ENCODE measurements around the gene AQP12B.

The AQP12B gene

DNA sequence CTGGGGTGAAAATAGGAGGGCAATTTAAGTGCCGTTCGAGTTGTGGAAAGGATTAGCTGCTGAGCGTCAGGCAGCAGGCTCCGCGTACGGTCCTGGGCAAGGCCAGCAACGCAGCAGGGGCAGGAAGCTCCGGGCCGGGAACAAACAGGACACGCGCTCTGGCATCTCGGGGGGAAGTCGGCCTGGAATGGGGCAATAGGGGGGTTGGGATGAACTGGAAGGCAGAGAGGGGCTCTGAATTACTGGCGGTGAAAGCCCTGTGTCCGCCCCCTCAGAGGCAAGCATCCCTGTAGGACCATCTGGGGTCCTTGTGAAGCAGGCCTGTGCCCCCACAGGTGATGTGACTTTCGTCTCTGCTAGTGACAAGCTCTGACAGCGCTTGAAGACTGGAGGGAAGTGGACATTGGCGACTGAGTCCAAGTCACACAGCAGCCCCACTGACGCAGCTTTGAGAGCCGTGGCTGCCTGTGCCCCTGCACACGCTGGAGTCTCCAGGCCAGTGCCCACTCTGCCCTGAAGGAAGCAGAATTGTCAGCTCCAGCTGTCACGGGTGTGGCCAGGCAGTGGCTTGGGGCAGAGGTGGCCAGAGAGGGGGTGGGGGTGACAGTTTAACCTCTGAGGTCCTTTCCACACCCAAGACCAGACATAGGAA, 35.1 kb downstream of the AQP12B start:
- no peak for DNase-seq

DNA sequence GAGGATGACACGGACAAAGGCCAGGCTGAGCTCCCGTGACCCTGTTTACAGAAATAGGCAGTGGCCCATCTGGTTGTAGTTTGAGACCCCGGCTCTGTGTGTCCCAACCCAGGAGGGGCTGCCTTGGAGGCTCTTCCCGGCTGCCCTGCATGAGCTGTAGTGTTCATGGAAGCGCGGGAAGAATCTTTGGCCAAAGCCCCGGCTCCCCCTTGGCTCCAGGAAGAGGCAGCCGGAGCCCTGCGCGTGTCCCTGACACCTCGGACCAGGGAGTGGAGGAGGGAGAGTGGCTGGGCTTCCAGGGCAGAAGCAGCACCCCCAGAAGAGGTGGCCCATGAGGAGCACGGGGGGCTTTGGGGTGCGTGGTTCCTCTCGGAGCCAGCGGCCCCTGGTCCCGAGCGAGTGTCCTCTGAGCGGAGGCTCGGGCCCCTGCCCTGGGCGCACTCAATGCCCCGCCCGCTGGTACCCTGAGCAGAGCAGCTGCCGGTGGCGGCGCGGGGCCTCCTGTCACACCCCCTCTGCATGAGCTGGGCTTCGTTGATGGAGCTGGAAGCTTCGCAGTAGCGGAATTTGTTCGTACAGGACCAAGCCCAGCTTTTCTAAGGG, 35.7 kb downstream of the AQP12B start:
- DNase-seq = peak; percentile 46

DNA sequence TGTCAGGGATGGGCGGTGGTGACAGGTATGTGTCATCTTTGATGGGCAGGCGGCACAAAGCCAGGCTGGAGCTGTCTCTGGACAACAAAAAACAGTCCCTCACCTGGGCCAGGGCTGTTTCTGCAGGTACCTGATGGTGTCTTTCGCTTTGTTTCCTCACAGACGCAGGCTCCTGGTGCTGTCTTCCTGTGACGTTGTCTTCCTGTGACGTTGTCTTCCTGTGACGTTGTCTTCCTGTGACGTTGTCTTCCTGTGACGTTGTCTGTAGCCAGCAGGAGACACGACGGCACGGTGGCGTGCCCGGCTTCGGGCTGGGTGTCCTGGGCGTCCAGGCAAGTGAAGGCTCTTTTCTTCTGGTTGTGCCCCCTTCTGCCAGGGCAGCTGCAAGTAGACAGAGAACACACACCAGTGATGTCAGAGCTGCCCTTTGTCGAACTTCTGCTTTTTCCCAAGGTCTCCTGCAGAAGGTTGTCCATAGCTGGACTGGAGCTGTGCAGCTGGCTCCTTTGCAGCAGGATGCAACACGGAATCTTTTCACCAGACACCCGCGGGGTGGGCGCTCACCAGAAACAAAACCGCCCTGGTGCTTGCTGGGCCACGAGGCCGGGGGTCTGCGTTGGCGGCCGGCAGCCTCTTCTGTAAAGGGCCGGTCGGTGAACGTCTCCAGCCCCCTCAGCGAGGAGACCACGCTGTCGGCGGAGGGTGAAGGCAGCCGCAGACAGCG, 36.3 kb downstream of the AQP12B start:
- peak; percentile 68 for DNase-seq

DNA sequence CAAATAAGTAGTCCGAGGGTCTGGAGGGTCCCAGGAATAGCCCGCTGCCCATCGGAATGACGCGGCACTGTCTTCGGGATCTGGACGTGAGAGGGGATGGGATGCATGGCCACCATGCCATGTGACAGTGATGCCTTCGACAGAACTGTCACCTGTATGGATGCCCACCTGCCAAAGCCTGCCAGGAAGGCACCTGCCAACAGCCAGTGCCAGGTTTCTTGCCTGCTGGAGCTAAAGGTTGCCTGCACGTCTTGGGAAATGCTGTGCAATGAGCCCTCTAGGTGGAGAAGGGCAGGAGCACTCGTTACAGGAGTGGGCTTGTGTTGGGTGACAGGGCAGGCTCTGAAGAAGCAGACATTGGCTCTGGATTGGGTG, 36.9 kb downstream of the AQP12B start:
- no peak for DNase-seq

DNA sequence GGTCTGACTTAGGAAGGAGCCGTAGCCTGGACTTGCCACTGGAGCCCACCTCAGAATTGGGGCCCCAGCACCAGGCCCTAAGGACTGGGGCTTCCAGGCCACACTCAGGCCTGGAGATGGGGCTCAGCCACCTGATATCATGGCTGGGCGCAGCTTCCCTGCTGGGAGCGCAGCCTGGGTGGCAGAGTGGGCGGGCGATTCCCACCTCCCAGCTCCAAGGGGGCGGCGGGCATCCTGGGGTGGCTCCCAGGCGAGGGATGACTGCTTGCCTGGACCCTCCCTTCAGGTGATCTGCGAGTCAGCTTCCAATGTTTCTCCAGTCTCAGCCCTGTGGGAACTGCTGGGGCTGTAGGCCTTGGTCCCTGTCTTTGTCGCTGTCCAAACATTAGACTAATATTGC, 37.3 kb downstream of the AQP12B start:
- no peak for DNase-seq

DNA sequence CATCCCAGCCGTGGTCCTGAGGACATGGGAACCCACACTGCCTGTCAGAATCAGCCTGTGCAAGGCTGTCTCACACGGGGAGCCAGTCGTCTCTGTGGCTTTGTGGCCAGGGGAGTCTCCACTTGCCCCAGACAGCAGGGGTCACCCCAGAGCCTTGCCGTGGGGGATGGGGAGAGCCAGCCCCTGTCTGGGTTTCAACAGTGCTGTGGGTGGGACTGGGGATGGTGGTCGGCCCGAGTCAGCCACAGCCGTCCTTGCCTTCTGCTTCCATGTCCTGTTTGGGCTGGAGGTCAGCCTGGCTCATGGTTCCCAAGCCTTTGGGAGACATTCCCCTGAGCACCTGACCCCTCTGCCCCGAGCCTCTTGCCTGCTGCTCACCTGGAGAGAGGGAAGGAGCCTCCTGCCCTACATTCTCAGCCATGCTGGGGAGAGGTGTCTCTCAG, 37.8 kb downstream of the AQP12B start:
- DNase-seq = no peak

DNA sequence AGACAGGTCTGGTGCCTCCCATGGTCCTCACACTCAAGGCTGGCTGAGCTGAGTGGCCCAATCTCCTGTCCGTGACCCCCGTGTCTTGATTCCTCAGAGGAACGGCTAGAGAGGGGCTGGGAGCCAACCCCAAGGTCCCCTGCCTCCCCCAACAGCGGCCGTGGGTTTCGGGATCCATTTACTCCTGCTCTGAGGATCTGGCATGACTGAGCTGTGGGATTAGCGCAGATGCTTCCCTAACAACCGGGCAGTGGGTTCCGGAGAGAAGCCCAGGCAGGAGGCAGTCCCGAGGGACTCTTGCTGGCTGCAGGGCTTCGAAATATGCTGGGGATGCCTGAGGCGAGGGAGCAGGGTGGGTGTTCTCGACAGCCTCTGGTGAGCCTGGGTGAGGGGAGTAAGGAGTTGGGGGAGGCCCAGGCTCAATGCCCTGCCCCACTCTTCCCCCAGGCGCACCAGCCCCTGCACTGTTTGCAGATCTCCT, 38.5 kb downstream of the AQP12B start:
- no peak for DNase-seq

DNA sequence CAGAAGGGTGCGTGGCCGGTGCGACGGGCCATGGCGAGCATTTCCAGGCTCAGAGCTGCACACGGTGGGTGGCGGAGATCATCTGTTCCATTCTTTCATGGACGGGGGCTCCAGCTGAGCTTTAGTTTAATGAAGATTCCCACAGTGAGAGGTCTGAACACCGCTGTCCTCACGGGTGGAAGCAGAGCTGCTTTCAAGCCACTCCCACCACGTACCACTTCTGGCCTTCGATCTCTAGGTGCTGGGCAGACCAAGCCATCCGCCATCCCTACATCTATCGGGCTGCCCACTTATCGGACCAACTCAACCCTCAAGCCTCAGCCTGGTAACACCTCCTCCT, 38.9 kb downstream of the AQP12B start:
- DNase-seq = no peak

DNA sequence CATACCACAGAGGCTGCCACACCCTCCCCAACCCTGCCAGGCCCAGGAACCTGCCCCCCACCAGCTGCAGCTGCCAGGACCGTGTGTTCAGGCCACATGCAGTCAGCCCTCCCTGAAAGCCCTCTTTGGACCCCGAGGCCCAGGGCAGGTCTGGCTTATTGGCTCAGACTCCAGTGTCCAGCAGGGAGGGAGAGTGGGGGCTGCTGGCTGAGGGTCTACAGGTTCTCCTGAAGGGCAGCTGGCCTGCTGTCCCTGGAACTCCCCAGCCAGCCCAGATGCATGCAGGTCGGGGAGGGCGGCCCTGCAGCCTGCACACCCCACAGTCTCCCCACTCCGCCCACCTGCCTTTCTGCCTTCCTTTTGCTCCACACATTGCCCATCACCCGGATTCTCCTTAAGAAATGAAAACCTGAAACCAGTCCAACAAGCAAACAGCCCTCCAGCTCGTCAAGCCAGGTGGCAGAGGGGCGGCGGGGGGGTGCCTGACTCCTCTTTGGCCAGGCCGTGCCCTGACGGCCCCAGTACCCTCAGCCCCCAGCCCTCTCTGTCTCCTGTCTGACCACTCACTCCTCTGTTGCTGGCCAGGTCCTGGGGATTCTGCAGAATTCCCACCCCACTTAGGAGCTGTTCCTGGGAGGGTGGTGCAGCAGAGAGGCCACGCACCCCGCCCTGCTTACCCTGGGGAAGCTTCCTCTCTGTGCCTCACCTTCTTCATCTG, 39.4 kb downstream of the AQP12B start:
- no peak for DNase-seq

DNA sequence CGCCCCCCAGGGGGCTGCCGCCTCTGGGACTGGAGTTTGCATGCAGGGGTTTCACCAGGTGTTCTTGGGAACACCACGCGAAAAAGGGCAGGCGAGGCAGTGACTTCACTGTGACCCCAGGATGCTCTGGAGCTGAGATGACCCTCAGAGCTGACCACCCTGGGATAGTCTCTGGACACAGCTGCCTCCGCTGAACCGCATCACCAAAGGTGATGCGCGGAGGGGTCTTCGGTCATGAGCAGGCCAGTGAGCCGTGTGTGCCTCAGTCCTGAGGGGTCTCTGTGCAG, 39.9 kb downstream of the AQP12B start:
- DNase-seq = no peak

DNA sequence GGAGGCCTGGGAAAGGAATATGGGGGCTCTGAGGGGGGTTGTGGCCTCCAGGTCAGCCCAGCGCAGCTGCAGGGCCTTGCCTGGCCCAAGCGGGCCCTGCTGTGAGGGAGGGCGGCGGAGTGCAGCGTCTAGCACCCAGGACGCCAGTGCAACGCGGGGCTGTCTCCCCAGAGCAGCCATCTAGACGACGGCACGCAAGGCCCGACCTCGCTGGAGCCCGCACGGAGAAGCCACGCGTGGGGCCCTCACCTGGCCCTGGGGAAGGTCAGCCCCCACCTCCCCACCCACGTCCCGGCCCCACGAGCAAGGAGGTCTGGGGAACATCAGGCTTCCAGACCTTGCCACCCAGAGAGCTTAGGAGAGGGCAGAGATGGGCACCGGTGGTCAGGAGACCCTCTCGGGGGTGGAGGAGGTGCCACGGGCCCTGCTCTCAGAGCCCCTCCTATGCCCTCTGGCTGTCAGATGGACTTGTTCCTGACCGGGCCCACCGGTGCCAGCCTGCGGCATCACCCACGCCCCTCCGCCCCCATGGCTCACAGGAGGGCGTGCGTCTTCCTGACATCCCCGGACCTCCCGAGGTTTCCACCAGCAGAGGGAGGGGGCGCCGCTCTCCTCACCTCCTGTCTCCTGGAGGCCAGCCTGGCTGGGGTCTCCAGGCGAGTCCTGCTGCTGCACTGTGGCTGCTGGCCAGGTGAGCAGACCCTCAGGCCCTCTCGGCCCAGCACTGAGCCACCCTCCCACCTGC, 40.5 kb downstream of the AQP12B start:
- no peak for DNase-seq

DNA sequence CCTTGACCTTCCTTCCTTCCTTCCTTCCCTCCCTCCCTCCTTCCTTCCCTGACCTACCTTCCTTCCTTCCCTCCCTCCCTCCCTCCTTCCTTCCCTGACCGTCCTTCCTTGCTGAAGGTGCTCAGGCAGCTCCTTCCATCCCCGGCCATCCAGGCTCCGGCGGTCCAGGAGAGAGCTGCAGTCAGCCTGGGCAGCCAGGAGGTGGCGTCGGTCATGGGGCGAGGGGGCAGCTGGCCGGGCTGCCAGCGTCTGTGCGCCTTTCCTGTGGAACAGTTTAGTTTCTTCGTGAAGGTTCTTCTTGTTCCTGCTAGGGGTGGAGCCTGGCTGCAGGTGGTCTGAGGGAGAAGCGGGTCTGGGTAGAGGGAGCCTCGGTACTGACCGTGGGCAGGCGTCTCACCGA, 41.7 kb downstream of the AQP12B start:
- peak; percentile 82 for DNase-seq

DNA sequence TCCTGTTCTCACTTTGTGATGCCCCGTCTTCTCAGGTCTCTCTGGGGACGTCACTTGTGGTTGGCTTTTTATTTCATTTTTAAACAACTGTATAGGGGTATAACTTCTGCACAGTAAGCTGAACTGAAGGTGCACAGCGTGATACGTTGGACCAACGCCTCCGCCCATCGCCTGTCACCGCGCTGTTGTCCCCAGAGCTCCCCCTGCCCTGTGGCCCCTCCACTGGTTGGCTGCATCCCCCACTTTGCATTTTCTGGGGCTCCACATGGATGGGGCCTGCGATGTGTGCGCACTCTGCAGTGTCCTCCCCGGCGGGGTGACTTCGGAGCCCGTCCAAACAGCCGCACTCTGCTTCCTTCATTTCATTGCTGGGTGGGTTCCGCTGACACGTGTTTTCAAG, 43.1 kb downstream of the AQP12B start:
- no peak for DNase-seq

DNA sequence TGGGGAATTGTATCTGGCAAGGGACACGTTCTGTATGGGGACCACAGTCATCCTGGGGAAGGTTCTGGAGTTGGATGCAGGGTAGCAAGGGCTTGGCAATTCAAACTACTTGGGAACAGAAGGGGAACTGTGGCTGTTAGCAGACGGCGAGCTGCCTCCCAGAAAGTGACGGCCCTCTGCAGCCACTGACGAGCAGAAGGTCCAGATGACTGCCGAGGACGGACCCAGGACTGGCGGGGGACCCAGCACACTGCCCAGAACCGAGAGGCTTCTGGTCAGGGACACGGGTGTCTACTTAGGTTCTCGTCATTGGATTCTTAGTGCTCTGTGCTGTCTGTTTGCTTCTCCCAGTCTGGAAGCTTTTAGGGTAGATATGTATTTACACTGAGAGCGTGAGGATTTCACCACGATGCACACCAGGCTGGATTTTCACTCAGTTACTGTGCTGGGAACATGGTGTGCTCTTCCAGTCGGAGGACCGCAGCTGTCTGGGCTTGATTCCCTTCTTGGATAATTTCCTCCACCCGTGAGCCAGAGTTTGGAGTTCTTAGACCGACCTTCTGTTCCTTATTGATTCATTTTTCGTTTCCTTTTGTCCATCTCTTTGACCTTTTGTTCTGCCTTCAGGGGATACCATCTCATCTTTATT, 44.0 kb downstream of the AQP12B start:
- no peak for DNase-seq

DNA sequence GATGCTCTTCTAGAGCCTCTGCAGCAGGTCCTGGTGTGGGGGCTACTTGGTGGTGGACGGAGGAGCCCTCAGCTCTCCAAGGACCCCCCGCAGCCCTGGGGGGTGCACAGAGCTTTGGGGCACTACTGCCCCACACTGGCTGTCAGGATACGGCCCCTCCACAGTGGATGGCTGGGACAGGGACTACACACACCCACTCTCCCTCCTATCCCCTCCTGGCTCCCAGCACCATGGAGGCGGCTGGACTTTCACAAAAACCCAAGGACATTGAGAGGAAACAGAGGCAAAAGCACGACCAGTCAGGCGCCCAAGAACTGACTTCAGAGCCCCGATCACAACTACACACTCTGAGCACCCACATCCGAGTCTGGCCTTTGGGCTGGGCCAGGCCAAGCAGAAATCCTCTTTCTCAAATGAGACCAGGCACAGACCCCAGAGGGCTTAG, 44.8 kb downstream of the AQP12B start:
- no peak for DNase-seq

DNA sequence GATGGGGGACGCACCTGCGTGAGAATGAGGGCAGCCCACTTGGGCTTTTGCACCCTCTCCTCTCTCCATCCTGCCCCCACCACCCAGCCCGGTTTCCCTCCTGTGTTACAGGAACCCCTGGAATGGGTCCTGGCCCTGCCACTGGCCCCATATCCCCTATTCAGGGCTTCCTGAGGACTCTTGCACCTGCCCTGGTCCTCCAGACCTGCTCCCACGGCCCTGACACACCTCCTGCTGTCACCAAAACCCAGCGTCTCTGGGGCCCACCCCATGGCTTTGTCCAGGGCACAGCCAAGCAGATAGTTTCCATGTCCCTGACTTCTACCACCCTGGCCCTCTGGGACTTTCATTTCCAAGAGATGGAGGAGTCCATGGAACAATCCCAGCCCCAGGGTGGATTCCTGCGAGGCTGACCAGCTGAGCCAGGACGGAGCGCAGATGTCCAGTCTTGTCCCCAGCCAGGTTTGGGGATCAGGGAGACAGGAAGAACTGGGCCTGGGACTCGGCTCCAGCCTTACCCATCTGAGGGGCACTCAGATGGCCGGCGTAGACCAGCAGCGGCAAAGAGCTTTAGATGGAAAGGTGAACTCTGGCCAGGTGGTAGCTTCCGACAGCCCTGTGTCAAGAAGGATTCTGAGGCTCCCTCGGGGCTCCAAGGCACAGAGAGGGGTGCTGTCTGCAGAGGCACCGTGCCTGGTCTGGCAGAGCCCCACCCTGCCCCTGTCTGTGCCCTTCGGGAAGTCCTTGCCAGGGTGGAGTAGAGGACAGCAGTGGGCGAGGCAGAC, 45.4 kb downstream of the AQP12B start:
- no peak for DNase-seq

DNA sequence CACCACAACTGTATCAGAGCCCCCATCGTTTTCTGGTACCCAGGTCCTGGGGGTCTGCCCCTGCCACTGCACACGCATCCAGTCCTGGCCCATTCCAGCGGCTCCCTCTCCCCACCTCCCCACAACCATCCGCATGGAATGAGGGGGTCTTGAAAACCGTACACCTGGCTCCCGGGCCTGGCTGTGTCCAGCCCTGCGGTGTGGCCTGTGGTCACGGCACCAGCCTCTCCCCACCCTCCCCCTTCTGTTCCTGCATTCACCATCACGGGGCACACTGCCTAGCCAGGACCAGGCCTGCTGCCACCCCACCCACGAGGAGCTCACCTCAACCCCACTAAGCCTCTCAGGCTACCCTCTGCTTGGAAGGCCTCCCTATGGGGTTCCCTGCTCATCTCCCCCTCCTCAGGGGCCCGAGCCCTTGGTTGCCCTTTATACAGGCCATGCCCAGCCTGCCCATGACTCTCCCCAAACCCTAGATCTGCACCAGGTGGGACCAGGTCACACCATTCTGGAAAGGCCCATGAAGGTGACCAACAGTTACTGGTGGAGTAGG, 46.0 kb downstream of the AQP12B start:
- no peak for DNase-seq

DNA sequence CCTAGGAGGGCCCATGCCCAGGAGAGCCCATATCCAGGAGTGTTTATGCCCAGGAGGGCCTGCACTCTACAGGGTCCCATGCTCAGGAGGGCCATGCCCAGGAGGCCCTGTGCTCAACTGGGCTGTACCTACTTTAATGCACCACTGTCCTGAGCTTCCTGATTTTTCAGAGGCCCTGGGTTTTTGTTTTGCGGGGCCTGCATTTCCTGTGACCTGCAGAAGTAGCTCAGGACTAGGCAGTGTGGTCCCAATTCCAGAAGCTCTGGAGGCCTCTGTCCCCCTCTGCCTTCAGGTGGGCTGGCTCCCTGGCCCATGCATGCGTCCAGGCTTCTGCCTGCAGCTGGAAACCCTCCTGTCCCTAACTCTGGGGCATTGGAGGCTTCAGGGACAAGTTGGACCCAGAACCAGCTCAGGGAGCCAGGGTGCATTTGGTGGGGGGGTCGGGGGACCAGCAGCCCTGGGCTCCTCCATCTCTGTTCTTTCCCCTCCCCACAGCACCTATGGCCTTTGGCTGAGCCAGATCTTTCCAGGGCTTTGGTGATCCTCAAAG, 46.6 kb downstream of the AQP12B start:
- no peak for DNase-seq

DNA sequence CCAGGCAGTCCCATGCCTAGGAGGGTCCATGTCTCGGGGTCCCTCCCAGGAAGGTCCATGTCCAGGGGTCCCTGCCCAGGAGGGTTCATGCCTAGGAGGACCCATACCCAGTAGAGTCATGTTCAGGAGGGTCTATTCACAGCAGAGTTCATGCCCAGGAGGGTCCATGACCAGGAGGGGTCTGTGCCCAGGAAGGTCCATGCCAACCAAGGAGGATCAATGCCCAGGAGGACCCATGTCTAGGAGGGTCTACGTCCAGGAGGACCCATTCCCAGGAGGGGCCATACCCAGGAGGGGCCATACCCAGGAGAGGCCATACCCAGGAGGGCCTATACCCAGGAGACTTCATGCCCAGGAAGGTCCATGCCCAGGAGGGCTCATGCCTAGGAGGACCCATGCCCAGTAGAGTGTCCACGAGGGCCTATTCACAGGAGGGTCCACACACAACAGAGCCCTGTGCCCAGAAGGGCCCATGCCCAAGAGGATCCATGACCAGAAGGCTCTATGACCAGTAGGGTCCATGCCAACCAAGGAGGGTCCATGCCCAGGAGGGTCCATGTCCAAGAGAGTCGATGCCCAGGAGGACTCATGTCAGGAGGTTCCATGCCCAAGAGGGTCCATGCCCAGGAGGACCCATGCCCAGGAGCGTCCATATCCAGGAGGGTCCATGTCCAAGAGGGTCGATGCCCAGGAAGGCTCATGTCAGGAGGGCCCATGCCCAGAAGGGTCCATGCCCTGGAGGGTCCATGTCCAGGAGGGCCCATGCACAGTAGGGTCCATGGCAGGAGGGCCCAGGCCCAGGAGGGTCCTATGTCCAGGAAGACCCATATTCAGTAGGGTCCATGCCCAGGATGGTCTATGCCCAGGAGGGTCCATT, 47.3 kb downstream of the AQP12B start:
- no peak for DNase-seq

DNA sequence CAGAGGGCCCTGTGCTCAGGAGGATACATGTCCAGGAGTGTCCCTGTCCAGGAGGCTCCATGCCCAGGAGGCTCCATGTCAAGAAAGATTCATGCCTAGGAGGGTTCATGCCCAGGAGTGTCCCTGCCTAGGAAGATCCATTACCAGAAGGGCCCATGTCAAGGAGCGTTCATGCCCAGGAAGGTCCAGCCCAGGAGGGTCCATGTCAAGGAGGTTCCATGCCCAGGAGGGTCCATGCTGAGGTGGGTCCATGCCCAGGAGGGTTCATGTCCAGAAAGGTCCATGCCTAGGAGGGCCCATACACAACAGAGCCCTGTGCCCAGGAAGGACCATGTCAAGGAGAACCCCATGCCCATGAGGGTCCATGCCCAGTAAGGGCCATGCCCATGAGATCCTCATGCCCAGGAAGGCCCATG, 50.4 kb downstream of the AQP12B start:
- DNase-seq = no peak
